Muscle layer of duodenum (tissue), 2 donors: Measurements from ENCODE around the gene ADAP1.
A peak's percentile ranks its signal among the peaks of the same experiment; 100 is the strongest.
"Not testable (repeated sequence)": the region's sequence is repeated elsewhere in the genome, so short reads cannot be mapped to it uniquely, and the experiment has no call there.

ENCODE experiments used
- H3K27ac ChIP-seq: one replicate; pipeline ENCODE4 v1.7.0; 2013; ENCODE audit warnings: mild to moderate bottlenecking, low read length
- H3K27me3 ChIP-seq: one replicate; pipeline ENCODE4 v1.7.0; 2013; ENCODE audit warnings: low read depth, mild to moderate bottlenecking, control low read depth, low read length
- H3K36me3 ChIP-seq, 2 donors: one replicate each; pipeline ENCODE4 v1.7.0; 2013; ENCODE audit warnings: low read length in 2 of 2, control low read depth in 1 of 2, mild to moderate bottlenecking in 1 of 2; ENCODE audit not compliant: insufficient read depth in 2 of 2, control insufficient read depth in 1 of 2
- H3K4me1 ChIP-seq, 2 donors: one replicate each; pipeline ENCODE4 v1.7.0; 2013; ENCODE audit warnings: low read length in 2 of 2, mild to moderate bottlenecking in 2 of 2, control low read depth in 1 of 2, moderate library complexity in 1 of 2; ENCODE audit not compliant: insufficient read depth in 2 of 2, control insufficient read depth in 1 of 2
- H3K4me3 ChIP-seq, 2 donors: one replicate each; pipeline ENCODE4 v1.7.0; 2013; ENCODE audit warnings: low read length in 2 of 2, low read depth in 1 of 2, mild to moderate bottlenecking in 1 of 2
- H3K9me3 ChIP-seq, 2 donors: one replicate each; pipeline ENCODE4 v1.7.0; 2013; ENCODE audit warnings: low read length in 2 of 2, control low read depth in 1 of 2, mild to moderate bottlenecking in 1 of 2; ENCODE audit not compliant: control insufficient read depth in 1 of 2
- donor health status: healthy.

The ADAP1 gene

DNA sequence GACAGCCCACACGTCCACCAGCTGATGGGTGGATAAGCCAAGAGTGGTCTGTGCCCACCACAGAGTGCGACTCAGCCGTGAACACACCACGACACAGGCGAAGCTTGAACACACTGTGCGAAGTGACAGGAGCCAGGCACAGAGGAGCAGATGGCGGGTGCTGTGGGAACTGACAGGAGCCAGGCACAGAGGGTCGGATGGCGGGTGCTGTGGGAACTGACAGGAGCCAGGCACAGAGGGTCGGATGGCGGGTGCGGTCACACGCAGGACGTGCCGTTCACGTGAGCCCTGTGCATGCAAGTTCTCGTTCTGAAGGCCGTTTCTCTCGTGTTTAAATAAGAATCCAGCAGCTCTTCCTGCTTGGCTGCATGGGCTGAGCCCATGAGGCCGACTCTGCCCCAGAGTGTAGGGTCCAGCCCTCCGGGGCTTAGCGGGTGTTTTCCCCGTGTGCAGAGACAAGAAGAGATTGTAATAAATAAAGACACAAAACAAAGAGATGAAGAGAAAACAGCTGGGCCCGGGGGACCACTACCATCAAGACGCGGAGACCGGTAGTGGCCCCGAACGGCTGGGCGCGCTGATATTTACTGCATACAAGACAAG, 5.9 kb upstream of the ADAP1 start:
- Histone ChIP-seq H3K4me3 (no peak overlapping the region), H3K27me3 (no peaks in the 10 kb centered on the region), H3K4me1 (peaks cover 9 to 36% of the 10 kb centered on the region in 2 donors), H3K9me3 (no peaks in the 10 kb centered on the region), H3K36me3 (no peaks in the 10 kb centered on the region), H3K27ac (no peak overlapping the region)

DNA sequence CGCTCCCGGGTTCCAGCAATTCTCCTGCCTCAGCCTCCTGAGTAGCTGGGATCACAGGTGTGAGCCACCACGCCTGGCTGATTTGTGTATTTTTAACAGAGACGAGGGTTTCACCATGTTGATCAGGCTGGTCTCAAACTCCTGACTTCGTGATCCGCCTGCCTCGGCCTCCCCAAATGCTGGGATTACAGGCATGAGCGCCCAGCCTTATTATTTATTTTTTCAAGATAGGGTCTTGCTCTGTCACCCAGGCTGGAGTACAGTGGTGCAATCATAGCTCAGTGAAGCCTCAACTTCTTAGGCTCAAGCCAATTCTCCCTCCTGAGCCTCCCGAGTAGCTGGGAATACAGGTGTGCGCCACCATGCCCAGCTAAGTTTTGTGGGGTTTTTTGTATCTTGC, 5.3 kb upstream of the ADAP1 start:
- not testable (repeated sequence) for H3K27me3 ChIP-seq, H3K9me3 ChIP-seq, H3K27ac ChIP-seq, H3K36me3 ChIP-seq, H3K4me3 ChIP-seq
- H3K4me1 ChIP-seq: peaks cover 3 to 35% of the 10 kb centered on the region in 2 donors

DNA sequence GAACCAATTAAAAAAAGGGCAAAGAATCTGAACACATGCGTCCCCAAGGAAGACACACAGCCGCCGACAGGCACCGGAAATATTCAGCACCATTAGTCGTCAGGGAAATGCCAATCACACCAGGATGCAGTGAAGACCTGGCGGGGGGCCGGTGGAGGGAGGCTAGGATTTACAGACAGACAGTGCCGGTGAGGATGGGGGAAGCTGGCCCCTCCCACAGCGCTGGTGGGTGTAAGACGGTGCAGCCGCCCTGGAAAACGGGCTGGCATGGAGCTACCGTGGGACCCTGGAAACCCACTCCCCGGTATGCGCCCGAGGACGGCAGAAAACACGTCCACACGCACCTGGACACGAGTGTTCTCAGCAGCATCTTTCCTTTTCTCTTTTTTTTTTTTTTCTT, 4.8 kb upstream of the ADAP1 start:
- no peaks in the 10 kb centered on the region for H3K36me3 ChIP-seq
- H3K4me1 ChIP-seq: peaks cover 0 to 30% of the 10 kb centered on the region in 2 donors
- no peaks in the 10 kb centered on the region for H3K27me3 ChIP-seq
- no peak overlapping the region for H3K27ac ChIP-seq
- no peaks in the 10 kb centered on the region for H3K9me3 ChIP-seq
- H3K4me3 ChIP-seq: no peak overlapping the region

DNA sequence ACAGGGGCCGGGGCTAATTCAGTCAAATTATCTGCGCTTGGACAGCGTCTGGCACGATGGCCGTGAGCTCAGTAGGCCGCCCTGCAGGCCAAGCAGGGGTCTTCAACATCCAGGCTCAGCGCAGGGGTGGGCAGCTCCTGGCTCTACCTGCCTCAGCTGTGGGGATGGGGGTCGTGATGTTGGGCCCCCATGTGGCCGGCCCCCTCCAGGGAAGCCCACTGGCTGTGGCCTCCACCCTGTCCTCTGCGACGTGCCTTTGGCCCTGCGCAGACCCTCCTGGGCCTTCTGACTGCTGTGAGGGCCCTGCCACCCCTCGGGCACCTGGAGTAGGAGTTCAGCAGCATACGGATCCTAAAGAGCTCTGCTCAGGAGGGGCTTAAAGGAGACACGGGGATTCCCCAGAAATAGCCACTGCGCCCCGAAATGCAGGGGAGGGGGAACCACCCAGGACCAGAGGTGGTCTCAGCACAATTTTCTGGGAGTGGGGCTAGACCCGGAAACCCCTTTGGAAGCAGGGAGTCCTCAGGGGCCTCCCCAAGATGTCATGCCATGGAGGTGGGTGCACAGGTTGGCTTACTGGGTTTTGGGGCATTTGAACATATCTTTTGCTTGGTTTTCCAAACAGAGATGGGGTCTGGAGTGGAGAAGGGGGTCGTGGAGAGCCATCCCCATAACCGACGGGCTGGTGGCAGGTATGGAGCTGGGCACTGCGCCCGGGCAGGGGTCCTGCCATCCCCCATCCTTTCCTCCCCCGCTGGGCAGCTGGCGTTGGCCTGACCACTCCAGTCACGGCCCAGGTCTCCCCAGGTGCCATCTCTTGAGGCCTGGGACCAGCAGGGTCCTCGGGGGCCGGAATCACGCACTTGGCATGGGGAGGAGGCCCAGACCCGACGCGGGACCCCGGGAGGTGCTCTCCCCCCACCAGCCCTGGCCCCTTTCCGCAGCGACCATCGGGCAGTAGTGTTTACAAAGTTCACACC, 4.0 kb upstream of the ADAP1 start:
- no peaks in the 10 kb centered on the region for H3K27me3 ChIP-seq
- H3K36me3 ChIP-seq: no peaks in the 10 kb centered on the region
- H3K9me3 ChIP-seq: no peaks in the 10 kb centered on the region

DNA sequence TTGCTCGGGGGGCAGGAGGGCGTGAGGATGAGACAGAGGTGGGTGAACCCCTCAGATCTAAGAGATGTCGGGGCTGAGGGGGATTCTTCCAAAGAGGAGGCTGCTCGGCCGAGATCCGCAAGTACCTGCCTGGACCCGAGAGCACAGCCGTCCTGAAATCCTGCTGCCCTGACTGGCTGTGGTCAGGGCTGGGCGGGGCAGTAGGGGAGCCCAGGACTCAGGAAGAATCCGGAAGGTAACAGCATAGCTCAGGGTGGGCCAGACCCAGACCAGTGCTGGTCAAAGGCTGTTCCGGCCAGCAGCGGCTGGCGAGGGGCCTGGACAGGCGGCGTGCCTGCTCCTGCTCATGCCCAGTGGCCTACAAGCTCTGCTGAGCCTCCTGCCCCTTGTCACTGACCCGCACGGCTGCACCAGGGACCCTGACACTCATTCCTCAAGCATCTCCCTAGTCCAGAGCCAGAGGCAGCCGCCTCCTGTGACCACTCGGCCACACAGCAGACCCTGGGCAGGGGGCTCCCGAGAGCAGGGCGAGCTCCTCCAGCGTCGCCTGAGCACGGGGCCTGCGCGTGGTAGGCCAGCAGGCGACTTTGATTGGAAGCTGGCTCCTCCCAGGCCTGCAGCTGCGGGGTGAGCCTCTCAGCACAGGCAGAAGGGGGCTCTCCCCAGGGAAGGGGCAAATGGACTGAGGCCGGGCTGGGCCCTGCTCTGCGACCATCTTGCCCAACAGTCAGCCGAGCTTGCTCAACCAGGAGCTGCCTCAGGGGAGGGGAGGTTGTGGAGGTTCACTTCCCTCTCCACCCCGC, 3.1 kb upstream of the ADAP1 start:
- H3K9me3 ChIP-seq: no peaks in the 10 kb centered on the region
- H3K4me3 ChIP-seq: no peak overlapping the region
- H3K36me3 ChIP-seq: no peaks in the 10 kb centered on the region
- H3K4me1 ChIP-seq: peaks cover 0 to 22% of the 10 kb centered on the region in 2 donors
- H3K27me3 ChIP-seq: no peaks in the 10 kb centered on the region
- H3K27ac ChIP-seq: no peak overlapping the region

More for the DNA sequence above, 4.0 kb upstream of the ADAP1 start:
- no peak overlapping the region for H3K4me3 ChIP-seq
- H3K27ac ChIP-seq: no peak overlapping the region
- H3K4me1 ChIP-seq: peaks cover 0 to 23% of the 10 kb centered on the region in 2 donors

DNA sequence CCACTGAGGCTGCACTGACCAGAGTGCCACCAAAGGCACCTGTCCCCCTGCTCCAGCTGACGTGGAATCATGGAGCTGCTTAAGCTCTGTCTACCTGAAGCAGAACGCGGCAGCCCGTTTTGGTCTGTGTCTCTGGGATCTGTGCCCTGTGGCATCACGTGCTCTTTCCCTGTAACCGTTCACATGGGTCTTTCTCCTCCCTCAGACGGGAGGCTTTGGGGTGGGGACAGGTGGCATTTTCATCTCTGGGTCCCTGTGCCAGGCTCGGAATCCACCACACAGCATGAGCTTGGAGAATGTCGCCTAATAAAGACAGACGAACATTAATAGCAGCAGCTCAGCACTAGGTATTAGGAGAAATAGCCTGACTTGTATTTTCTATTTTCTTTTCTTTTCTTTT, 1.6 kb upstream of the ADAP1 start:
- Histone ChIP-seq H3K27ac (no peak overlapping the region), H3K36me3 (no peaks in the 10 kb centered on the region), H3K4me3 (no peak overlapping the region), H3K4me1 (peaks cover 0 to 20% of the 10 kb centered on the region in 2 donors), H3K27me3 (no peaks in the 10 kb centered on the region), H3K9me3 (no peaks in the 10 kb centered on the region)

DNA sequence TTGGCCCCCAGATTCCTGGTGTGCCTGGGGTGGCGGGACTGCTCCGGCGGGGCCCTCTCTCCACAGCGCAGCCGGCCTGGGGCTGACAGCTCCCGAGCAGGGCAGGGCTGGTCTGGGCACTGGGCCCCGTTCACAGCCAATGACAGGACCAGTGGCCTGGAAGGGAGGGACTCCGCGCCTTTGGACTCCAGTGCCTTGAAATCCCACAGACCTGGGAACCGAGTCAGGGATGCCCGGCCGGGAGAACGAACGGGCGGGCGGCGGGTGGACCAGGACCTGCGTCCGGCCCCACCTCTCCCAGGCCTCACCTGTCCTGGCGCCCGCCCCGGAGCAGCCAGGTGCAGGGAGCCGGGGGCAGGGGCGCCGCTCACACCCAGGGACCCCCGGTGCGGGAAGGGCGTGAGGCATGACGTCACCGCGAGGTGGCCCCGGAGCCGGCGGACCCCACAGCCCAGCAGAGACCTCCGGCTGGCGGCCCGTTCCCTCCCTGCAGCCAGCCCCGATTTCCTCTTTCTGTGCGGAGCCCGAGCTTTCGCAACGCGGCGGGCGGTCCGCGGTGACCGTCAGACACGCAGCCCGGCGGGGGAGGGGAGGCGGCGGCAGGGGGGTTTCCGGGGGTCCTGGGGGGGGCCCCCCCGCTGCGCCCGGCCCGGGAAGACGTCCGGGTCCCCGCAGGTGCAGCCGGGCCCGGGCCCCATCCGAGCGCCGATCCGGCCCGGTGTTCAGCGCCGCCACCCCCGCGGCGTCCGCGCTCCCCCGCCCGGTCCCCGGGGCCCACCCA, 743 bp downstream of the ADAP1 start:
- Histone ChIP-seq H3K27ac (no peak overlapping the region), H3K9me3 (no peaks in the 10 kb centered on the region), H3K36me3 (no peaks in the 10 kb centered on the region), H3K4me1 (peaks cover 0 to 20% of the 10 kb centered on the region in 2 donors), H3K4me3 (peak overlapping the region; percentile 50 to 78), H3K27me3 (no peaks in the 10 kb centered on the region)

DNA sequence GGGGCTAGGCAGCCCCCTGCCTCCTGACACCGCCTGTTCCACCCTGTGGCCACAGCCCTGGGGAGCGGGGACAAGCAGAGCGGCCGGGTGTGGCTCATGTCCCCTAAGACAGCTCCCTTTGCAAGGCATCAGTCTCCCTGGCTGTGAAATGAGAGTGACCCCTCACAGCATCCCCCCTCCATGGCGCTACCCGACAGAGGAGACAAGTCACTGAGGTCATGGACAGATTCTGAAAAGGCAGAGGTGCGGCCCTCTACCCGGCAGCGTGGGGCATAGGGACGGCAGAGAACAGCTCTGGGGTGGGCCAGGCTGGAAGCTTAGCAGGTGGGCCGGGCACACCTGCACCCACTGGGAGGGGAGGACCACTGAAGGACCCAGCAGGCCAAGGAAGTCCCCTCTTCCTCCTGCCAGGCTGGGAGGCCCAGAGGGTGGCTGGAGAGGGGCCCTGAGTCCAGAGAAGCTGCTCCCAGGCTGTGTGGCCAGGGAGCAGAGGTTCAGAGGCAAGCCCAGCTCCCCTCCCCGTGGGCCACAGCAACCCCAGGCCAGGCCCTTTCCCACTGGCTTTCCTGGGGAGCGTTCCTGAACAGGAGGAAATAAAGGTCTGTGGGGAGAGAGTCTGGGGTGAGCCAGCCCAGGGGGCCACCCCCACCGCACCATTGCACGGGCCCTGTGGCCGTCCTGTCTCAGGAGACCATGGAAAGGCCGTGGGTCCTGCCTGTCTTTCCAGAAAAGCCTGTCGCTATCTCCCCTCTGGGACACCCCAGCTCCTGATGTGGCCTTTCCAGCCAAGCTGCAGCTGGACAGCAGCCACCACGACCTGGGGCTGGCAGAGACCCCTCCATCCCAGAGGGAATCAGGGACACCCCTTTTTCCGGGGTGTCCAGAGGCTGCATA, 1.7 kb downstream of the ADAP1 start:
- no peaks in the 10 kb centered on the region for H3K9me3 ChIP-seq
- no peak overlapping the region for H3K27ac ChIP-seq
- peak overlapping the region; percentile 50 to 78 for H3K4me3 ChIP-seq
- H3K36me3 ChIP-seq: no peaks in the 10 kb centered on the region
- H3K4me1 ChIP-seq: peaks cover 0 to 20% of the 10 kb centered on the region in 2 donors
- no peaks in the 10 kb centered on the region for H3K27me3 ChIP-seq

DNA sequence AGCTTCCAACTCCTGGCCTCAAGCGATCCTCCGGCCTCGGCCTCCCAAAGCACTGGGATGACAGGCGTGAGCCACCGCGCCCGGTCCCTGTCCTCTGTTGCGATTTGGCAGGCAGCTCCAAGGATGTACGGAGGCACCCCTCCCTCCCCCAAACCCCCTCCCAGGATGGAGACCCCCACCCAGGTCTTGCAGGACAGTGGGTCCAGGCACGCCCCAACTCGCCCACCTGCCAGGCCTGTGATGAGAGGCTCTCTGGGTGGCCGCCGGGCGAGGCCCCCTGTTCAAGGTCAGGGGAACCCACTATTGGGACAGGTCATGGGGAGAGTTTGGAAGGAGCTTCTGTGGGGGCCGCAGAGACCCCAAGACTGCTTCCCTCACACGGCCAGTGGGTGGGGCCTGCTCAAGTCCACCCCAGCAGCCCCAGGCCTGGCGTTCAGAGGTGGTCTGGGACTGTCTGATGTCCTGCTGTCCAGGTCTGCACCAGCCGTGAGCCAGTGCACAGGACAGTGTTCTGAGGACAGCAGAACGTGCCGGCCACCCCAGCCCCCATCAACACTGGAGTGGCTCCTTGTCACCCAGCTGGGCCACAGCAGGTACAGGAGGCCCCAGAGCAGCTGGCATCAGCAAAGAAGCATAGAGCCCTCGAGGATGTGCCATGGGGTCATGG, 2.5 kb downstream of the ADAP1 start:
- Histone ChIP-seq H3K4me3 (no peak overlapping the region), H3K9me3 (no peaks in the 10 kb centered on the region), H3K27me3 (no peaks in the 10 kb centered on the region), H3K4me1 (peaks cover 0 to 20% of the 10 kb centered on the region in 2 donors), H3K27ac (no peak overlapping the region), H3K36me3 (no peaks in the 10 kb centered on the region)
